Inferior parietal cortex (tissue), 1 donor: ENCODE data around the gene GATC.

Experiments used
- DNase-seq: peaks from one replicate; pipeline ENCODE4 v3.0.0-alpha.2; 2016; ENCODE audit errors: extremely low spot score

Gene GATC, protein sequence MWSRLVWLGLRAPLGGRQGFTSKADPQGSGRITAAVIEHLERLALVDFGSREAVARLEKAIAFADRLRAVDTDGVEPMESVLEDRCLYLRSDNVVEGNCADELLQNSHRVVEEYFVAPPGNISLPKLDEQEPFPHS

DNA sequence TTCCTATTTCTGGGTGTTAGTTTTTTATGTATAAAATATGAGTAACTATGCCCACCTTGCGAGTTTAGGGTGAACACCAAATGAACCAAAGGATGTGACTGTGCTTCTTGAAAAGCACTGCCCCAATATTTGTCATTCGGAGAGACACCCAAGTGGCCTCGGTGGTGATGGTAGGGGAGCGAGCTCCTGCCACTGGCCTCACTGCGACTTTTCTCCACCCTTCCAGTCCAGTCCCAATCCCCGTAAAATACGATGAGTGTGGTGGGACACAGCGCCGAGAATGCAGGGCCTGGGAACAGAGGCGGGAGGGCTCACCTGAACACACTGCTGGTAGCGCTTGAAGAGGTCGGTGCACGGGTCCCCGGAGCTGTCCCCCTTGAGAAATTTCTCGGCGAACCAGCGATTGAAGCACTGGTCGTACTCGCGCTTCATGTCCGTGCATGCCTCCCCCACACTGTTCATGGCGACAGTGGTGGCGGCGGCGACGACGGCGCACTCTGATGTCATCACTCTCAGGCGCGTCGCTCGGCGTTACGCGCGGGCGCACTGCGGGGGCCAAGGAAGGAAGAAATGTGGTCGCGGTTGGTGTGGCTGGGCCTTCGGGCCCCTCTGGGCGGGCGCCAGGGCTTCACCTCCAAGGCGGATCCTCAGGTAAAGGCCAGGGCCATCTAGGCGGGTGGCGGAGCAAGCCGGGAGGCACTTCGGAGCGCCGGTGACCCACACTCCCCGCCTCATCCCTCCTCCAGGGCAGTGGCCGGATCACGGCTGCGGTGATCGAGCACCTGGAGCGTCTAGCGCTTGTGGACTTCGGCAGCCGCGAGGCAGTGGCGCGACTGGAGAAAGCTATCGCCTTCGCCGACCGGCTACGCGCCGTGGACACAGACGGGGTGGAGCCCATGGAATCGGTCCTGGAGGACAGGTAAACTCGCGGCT is at the start of gene GATC, which contains the start of gene TRIAP1:
GATC (plus strand) TSS at position 534 of the 933 bp plus-strand sequence; CDS start at position 571, 37 bp downstream.
TRIAP1 (minus strand) TSS at position 474 of the 933 bp plus-strand sequence; CDS start at position 462, 12 bp downstream.
- peak; percentile 93 for DNase-seq

DNA sequence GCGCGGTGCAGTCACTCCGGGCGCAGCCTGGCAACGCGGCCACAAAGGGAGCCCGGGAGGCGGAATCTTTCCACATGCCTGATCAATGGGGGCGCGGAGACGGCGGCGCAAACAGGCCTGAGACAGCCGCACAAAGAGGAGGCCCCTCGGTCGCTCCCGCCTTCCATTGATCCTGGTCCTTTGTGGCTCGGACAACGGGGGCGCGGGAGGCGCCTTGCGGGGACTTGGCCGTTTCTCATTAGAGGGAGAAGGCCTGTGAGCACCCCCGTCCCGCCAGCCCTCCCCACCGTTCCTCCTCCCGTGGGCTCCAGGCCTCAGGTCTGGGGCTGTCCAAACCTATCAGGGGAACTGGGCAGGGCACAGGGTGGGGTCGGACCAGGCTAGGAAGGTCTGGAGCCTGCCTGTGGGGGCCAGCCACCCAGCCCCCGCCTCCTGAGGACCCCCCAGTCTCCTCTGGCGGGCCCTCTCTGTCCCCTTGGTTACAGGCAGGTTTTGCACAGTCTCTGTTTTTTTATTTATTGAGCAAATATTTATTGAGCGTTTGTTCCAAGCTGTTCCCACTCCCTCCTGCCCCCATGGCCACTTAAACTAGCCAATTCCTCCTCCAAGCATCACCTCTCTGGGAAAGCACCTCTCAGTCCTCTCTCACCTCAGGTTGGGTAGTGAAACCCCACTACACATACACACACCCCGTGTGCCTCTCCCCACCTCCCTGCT is 48.3 kb upstream of the GATC start:
- DNase-seq = no peak

DNA sequence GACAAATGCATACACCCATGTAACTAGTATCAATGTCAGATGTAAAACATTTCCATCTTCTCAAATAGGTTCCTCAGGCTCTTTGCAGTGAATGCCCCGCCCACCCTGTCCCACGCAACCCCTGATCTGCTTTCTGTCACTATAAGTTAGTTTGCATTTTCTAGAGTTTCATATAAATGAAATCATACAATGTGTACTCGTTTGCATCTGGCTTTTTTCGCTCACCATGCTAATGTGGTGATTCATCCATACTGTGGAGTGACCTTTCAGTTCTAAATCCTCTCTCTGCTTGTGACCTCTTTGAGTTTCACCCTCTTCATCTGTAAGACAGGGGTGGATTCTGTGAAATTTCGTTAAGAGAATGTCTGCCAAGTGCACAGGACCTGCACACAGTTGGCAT is 46.7 kb upstream of the GATC start:
- DNase-seq = no peak

DNA sequence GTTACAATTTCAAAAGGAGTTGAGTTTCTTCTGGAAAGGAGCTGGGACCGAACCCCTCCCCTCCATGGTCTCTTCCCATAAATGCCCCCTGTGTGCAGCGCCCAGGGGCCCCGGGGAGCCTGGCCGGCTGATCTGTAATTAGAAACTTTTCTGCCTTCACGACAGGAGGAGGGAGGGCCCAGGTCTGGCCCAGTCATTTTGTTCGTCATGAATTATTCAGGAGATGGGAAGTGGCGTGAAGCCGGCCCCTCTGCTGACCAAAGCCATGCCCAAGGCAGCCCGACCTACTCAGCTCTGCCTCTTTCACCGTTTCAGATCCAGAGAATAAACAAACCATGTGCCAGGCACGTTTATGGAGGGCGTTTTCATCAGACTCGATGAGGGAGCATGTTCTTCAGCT is 44.0 kb upstream of the GATC start:
- DNase-seq = no peak

DNA sequence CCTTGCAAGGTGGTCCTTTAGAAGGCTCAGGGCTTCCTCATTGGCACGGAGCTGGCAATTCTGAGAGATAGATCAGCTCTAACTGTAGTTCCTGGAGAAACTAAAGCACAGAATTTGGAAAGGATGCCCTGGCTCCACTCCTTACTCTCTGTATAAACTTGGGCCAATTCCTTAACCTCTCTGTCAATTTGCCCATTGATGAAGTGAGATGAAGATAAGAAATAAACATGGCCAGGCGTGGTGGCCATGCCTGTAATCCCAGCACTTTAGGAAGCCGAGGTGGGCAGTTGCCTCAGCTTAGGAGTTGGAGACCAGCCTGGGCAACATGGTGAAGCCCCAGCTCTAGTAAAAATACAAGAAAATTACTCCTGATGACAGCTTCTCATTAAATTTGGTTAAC is 42.4 kb upstream of the GATC start:
- DNase-seq = no peak

DNA sequence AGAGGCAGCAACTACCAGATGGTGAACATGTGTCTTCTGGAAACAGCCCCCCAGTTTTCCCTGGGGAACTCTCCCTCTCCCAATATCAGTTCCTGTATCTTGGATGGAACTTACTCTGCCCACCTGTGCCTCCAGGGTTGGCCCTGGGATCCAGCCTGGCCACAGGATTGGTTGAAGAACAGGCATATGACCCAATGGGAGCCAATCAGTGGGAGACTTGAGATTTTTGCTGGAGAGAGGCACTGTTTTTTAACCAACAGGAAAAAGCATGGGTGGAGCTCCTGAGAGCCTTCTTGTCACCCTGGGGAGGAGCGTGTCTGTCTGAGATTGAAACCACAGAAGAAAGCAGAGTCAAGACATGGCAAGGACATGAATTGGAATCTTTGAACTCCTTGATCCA is 42.0 kb upstream of the GATC start:
- no peak for DNase-seq

DNA sequence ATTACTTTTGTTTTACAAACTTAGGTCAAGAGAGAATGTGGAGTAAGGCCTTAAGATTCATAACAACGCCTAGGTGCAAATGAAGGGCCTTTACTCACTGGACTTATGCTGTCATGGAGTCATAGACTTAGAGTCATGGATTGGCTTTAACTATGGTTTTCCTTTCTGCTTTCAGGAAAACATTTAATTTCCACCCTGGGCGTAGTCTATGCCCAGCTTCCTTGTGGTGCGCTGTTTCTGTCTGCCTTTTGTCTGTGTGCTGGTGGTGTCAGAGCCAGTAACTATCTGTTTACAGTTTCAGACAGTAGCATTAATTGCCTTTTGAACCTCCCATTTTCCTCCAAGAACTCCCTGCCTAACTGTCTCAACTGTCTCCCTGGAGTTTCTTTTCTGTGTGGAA is 40.2 kb upstream of the GATC start:
- no peak for DNase-seq

DNA sequence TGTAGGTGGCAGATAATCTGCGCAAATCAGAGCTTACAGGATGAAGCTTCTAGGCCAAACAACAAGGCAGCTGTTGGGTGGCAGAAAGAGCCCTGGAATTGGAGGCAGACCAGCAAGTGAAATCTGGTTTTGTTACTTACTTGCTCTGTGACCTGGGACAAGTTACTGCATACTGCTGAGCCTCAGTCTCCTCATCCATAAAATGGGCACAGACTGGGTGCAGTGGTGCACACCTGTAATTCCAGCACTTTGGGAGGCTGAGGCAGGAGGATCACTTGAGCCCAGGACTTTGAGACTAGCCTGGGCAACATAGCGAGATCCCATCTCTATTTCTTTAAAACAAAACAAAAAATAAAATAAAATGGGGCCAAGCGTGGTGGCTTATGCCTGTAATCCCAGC is 39.7 kb upstream of the GATC start:
- DNase-seq = no peak

DNA sequence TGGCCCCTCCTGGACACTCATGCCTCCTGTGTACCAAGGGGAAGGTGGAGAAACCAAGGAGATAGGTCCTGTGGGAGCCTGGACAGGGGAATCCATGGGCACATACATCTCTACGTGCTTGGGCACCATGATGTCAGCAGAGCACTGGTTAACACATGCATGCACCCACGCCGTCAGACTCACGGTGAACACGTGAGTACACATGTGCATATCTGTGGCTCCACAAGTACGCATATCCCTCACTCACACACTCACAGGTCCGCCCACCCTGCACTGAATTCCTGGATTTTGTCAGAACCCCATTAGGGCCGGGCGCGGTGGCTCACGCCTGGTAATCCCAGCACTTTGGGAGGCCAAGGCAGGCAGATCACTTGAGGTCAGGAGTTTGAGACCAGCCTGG is 37.5 kb upstream of the GATC start:
- no peak for DNase-seq

DNA sequence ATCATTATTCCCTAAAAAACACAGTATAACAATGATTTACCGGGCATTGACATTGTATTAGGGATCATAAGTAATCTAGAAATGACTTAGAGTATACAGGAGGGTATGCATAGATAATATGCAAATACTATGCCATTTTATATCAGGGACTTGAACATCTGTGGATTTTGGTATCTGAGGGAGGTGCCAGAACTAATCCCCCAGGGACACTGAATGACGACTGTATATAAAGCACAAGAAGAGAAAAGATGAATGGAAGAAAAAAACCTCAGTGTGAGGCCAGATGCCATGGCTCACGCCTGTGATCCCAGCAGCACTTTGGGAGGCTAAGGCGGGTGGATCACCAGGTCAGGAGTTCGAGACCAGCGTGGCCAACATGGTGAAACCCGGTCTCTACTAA is 33.8 kb upstream of the GATC start:
- no peak for DNase-seq

DNA sequence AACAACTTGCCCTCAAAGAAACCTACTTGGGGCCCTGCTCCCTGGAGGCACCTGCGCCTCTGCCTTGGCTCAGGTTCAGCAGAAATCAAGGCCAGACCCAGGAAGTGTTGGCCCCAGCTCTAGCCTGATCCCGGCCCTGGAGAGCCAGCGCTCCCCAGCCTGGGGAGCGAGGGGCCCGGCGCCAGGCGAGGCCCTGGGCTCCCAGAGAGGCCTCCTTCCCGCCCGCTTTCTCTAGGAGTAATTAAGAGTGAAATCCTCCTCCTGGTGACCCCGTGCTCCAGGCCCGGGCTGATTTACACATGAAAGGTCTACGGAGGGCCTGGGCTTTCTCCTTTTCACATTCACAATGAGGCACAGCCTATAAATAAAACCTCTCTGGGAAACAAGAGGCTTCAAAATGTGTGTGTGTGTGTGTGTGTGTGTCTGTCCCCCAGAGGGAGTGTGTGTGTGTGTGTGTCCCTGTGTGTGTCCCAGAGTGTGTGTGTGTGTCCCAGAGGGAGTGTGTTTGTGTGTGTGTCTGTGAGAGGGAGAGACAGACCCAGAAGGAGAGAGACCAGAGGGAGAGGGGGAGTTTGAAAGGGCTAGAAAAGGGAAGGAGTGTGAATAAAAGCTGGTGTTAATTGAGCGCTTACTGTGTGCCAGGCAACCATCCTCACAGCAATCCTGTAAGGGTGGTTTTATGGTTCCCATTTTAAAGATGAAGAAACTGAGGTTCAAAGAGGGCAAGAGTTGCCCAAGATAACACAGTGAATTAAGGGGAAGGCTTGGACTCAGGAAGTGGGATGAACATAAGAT is 32.1 kb upstream of the GATC start:
- peak; percentile 18 for DNase-seq

DNA sequence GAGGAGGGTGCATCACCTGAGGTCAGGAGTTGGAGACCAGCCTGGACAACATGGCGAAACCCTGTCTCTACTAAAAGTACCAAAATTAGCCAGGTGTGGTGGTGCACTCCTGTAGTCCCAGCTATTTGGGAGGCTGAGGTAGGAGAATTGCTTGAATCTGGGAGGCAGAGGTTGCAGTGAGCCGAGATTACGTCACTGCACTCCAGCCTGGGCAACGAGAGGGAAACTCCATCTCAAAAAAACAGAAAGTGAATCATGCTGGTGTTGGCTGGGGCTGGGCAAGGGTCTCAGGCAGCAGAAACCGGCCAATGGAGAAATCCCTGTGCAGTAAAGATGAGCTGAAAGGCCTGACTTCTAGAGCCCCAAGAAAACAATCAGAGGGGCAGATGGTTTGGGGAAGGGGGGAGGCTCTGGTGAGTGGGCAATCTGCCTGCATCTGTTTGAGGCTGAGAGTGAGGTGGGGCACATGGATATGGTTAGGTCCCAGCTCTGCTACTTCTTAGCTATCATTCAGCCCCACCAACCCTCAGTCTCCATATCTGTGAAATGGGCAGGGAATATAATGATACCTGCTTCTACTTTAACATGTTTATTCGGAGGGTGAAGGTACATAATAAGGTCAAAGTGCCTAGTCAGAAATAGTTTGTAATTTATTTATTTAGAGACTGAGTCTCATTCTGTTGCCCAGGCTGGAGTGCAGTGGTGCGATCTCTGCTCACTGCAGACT is 29.6 kb upstream of the GATC start:
- DNase-seq = no peak

DNA sequence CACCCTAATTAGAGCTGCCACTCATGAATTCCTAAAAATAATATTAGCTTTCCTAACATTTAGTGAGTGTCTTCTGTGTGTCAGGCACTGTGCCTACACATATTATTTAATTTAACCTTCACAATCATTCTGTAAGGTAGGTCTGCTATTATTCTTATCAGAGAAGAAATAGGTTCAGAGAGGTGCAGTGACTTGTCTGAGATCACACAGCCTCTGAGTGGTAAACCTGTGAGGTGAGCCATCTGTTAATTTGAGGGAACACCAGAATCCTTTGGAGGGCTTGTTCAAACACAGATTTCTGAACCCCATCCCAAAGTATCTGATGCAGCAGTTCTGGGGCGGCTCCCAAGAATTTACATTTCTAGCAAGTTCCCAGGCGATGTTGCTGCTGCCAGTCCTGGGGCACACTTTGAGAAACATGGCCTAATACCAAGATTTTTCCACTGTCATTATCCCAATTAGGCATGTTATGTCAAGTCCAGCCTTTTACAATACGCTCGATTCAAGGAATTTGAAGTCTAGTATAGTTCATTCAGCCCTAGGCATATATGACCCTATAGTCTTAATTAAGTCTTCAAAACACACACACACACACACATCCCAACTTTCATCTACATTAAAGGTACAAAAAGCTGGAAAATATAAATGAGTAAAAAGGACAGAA is 28.2 kb upstream of the GATC start:
- no peak for DNase-seq

DNA sequence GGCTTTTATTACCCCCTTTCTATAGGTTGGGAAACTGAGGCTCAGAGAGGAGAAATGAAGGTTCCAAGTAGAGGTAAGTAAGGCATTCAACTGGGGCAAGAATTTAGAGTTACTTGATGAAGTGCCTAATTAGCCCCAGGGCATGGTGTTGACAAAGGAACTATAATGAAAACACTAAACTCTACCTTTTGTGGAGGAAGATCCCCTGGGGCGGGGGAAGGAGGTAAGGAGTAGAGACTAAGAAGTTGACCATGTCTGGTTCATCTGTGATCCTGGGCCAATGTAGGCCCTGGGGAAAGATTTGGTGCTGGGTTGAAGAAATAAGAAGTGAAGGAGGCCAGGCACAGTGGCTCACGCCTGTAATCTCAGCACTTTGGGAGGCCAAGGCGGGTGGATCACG is 24.5 kb upstream of the GATC start:
- DNase-seq = no peak

DNA sequence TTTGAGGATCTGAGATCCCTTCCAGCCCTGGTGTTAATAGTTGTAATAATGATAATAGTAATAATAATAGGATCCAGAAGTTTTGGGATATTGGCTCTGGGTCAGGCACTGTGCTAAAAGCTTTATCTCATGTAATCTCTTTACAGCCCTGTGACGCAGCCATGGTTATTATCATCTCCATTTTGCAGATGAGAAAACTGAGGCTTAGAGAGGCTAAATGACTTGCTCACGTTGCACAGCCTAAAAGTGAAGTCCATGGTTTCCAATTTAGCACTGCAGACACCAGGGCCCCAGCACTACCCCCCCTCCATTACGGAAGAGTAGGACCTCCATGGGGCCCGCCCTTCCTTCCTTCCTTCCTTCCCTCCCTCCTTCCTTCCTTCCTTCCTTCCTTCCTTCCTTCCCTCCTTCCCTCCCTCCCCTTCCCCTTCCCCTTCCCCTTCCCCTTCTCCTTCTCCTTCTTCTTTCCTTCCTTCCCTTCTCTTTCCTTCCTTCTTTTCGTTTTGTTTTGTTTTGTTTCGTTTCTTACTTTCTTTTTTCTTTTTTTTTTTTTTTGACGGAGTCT is 23.3 kb upstream of the GATC start:
- DNase-seq = no peak

DNA sequence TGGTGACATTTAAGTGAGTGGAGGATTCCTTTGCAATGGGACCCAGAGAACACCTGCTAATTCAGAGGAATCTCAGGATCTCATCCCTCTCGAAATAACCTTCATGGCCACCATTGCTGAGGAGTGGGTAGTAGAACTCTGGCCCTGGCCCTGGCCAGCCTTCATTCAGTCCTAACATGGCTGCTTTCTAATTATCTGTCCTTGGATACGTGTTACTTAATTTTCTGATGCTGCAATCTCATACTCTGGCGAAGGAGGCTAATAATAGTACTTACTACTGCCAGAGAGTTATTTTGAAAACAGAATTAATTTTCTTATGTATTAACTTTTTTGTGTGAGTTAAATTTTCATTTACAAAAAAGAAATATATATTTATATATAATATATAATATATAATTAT is 20.4 kb upstream of the GATC start:
- DNase-seq = no peak

DNA sequence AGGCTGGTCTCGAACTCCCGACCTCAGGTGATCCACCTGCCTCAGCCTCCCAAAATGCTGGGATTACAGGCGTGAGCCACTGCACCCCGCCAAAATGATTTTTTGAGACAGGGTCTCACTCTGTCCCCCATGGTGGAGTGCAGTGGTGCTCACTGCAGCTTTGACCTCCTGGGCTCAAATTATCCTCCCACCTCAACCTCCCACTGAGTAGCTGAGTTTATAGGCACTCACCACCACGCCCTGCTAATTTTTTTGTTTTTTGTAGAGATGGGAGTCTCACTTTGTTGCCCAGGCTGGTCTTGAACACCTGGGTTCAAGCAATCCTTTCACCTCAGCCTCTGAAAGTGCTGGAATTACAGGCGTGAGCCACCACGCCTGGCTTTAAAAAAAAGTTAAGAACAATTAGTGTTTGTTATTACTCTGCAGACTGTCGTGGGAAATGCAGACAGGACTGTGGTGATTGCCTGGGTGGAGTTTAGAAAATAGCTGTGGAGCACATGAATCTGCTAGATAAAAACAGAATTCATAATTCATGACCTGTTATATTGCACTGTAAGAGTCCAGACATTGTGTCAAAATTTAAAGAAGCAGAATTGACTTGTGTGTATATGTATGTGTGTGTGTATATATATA is 17.5 kb upstream of the GATC start:
- no peak for DNase-seq

DNA sequence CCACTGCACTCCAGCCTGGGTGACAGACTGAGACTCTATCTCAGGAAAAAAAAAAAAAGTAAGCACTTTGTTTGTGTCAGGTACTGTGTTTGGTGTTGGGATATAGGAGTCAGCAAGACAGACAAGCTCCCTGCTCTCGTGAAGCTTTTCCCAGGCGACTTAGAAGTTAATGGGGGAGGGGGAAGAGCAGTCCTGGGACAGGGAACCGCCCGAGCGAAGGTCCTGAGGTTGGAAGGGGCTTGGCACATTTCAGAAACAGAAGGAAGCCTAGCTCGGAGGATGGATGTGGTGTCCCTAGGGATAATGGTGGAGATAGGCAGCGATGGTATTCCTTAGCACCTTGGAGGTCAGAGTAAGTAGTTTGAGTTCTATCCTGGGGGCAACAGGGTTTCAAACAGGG is 16.9 kb upstream of the GATC start:
- no peak for DNase-seq

DNA sequence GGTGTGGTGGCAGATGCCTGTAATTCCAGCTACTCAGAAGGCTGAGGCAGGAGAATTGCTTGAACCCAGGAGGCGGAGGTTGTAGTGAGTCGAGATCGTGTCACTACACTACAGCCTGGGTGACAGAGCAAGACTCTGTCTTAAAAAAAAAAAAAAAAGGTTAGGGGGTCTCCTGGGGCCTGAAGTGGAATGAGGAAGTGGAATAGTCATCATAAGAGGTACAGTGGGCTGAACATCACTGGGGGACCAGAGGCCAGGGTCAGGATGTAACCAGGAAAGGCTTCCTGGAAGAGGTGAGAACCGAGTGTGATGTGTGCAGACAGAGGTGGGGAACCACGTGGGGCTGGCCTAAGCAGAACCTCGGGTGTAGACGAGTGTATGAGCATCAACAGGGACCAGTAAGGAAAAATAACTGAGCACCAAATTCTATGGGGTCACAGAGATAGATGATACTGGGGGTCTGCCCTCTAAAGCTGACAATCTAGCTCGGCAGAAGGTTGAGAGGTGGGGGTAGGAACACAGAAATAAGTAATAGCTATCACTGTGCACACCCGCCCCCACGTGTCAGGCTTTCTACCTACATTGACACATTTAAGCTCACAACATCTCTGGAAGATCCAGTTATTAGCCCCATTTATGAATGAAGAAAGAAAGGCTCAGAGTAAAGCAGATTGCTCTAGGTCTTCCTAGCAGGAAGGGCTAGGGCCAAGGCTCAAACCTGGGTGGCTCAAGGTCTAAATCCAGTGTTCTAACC is 13.3 kb upstream of the GATC start:
- DNase-seq = no peak
